Left ventricle myocardium inferior (tissue), 1 donor: ENCODE results near the gene ABCG1. TPM values are rescaled to one million over a fixed set of nuclear protein-coding genes. Genes with fewer than 3 reads are reported as not detected.

Source experiments
- DNase-seq: peaks from one replicate; pipeline ENCODE4 v3.0.0-alpha.2; 2020
- H3K27ac ChIP-seq: fragments of 200-600 bp; replicated peaks from 2 replicates; pipeline ENCODE4 v1.8.0; 2021
- H3K27me3 ChIP-seq: fragments of 200-600 bp; 2 replicates; pipeline ENCODE4 v1.8.0; 2021; ENCODE audit warnings: low read depth
- H3K36me3 ChIP-seq: fragments of 200-600 bp; 2 replicates; pipeline ENCODE4 v1.8.0; 2021
- H3K4me1 ChIP-seq: fragments of 200-600 bp; 2 replicates; pipeline ENCODE4 v1.8.0; 2021
- H3K4me3 ChIP-seq: fragments of 200-600 bp; 2 replicates; pipeline ENCODE4 v1.8.0; 2021; ENCODE audit warnings: mild to moderate bottlenecking, moderate library complexity
- H3K9me3 ChIP-seq: fragments of 200-600 bp; replicated peaks from 2 replicates; pipeline ENCODE4 v1.8.0; 2021
- intact Hi-C: fragments of 100-400 bp; cut with micrococcal nuclease; formaldehyde crosslinking; loops from one replicate; pipeline ENCODE4 v1.11.0; 2022
- total RNA-seq: library from RNA; stranded (reverse); fragmentation: NEBNext Ultra II Directional; extraction: Animal tissue kit (Norgen Biotek cat#: 25700); gene quantifications from one replicate; pipeline ENCODE4 v1.2.1, GENCODE V29; 2021
- TF ChIP-seq, protein P1 (sequence below): fragments of 200-600 bp; IDR thresholded peaks from 2 replicates; pipeline ENCODE4 v1.8.0; 2021; ENCODE audit warnings: antibody characterized with exemption, mild to moderate bottlenecking, borderline replicate concordance
- donor health status: DM: no; HTN: yes; CAD: no; lungs with severe emphysema.

Gene ABCG1
- total RNA-seq, 1 donor from 2014 or later = 8.7 TPM

DNA sequence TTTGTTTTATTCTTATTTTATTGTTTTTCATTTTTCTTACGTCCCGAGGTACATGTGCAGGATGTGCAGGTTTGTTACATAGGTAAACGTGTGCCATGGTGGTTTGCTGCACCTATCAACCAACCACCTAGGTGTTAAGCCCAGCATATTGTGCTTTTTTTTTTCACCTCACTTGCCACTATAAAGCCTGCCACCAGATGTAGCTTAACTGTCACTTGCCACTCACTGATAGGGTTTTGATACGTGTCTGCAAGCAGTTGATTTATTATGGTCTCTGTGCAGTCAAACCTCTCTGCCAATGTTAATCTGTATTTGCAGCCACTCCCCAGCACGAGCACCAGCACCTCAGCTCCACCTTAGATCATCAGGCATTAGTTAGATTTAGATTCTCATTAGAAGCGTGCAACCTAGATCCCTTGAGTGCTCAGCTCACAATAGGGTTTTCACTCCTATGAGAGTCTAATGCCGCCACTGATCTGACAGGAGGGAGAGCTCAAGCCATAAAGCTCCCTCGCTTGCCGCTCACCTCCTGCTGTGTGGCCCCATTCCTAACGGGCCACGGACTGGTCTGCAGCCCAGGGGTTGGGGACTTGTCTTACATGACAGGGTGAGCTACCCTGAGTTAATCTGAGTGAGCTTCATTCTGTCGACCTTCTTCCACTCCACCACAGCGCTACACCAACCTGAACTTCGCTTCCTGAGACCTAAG, 17.9 kb upstream of the ABCG1 start:
- Histone ChIP-seq H3K36me3 (no peaks in the 10 kb centered on the region), H3K9me3 (peaks cover 13% of the 10 kb centered on the region), H3K4me3 (no peak overlapping the region), H3K27ac (no peak overlapping the region), H3K27me3 (no peaks in the 10 kb centered on the region), H3K4me1 (peaks cover 9% of the 10 kb centered on the region)
- intact Hi-C loops = no loop called here
- TF ChIP-seq, protein P1, sequence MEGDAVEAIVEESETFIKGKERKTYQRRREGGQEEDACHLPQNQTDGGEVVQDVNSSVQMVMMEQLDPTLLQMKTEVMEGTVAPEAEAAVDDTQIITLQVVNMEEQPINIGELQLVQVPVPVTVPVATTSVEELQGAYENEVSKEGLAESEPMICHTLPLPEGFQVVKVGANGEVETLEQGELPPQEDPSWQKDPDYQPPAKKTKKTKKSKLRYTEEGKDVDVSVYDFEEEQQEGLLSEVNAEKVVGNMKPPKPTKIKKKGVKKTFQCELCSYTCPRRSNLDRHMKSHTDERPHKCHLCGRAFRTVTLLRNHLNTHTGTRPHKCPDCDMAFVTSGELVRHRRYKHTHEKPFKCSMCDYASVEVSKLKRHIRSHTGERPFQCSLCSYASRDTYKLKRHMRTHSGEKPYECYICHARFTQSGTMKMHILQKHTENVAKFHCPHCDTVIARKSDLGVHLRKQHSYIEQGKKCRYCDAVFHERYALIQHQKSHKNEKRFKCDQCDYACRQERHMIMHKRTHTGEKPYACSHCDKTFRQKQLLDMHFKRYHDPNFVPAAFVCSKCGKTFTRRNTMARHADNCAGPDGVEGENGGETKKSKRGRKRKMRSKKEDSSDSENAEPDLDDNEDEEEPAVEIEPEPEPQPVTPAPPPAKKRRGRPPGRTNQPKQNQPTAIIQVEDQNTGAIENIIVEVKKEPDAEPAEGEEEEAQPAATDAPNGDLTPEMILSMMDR = no peak
- no peak for DNase-seq

DNA sequence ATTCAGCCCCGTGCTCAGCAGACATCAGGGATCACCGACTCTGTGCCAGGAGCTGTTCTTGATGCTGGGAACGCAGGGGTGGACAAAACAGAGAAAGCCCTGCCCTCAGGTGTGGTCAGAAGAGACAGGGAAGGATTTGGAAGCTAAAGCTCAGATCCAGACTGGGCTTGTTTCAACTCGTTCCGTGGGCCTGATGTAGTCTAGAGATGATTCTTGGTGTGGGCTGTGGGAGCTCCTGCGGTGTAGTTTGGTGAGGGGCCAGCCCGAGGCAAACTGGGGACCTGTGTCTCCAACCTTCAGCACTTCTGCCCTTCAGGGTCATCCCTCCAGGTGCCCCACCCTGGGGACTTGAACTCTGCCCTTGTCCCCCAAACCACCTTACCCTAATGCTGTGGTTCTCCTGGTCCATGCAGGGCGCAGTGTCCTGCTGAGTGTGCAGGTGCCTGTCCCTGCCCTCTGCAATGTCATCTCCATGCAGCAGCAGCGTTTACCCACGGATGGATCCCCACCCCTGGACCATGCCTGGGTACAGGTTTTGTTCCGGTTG, 17.3 kb upstream of the ABCG1 start:
- TF ChIP-seq, protein P1 = no peak
- Histone ChIP-seq H3K27me3 (no peaks in the 10 kb centered on the region), H3K4me3 (no peak overlapping the region), H3K27ac (no peak overlapping the region), H3K9me3 (peaks cover 13% of the 10 kb centered on the region), H3K4me1 (peaks cover 9% of the 10 kb centered on the region), H3K36me3 (no peaks in the 10 kb centered on the region)
- DNase-seq = no peak
- intact Hi-C loops = no loop called here

DNA sequence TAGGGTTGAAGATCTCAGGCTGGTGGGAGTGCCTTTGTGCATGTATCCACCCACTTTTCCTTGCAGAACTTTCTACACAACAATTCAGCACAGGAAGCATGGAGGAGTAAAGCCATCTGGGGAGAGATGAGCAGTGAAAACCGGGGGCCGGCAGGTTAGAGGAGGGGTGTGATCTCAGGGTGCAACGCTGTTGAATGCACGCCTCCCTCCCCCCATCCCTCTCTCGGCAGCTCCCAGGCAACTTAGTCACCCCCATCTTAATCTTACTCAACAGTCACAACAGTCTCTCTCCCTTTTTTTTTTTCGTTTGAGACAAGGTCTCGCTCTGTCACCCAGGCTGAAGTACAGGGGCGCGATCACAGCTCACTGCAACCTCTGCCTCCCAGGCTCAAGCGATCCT, 16.6 kb upstream of the ABCG1 start:
- Histone ChIP-seq H3K27me3 (no peaks in the 10 kb centered on the region), H3K27ac (no peak overlapping the region), H3K9me3 (peaks cover 13% of the 10 kb centered on the region), H3K4me3 (no peak overlapping the region), H3K36me3 (no peaks in the 10 kb centered on the region), H3K4me1 (peaks cover 9% of the 10 kb centered on the region)
- DNase-seq = no peak
- intact Hi-C loops = no loop called here
- TF ChIP-seq, protein P1 = no peak

DNA sequence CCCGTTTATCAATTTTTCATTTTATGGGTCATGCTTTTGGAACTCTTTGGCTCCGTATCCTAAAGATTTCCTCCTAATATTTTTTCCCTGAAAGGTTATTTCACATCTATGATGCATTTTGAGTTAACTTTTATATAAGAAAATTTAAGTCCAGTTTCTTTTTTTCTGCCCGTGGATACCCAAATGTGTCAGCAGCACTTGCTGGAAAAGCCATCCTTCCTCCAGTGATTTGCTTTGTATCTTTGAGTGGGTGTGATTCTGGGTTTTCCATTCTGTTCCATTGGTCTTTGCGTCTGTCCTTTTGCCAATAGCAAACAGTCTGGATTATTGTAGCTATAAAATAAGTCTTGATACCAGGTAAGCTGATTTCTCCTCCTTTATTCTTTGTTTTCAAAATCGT, 15.6 kb upstream of the ABCG1 start:
- Histone ChIP-seq H3K27ac (no peak overlapping the region), H3K9me3 (peaks cover 13% of the 10 kb centered on the region), H3K4me3 (no peak overlapping the region), H3K27me3 (no peaks in the 10 kb centered on the region), H3K4me1 (peaks cover 9% of the 10 kb centered on the region), H3K36me3 (no peaks in the 10 kb centered on the region)
- no peak for DNase-seq
- TF ChIP-seq, protein P1 = no peak
- intact Hi-C loops = no loop called here

DNA sequence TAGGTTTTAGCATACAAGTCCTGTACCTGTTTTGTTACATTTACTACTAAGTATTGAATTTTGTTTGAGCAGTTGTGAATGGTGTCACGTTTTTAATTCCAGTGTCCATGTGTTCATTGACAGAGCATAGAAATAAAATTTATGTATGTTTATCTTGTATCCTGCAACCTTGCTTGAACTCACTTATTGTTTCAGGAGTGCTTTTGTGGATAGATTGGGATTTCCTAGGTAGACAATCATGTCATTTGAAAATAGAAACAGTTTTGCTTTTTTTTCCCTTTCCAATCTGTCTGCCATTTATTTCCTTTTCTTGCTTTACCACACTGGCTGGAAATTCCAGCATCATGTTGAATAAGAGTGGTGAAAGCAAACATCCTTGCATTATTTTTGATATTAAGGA, 15.0 kb upstream of the ABCG1 start:
- H3K27me3 ChIP-seq = no peaks in the 10 kb centered on the region
- TF ChIP-seq, protein P1 = no peak
- H3K4me3 ChIP-seq = no peak overlapping the region
- H3K9me3 ChIP-seq = peaks cover 13% of the 10 kb centered on the region
- peaks cover 9% of the 10 kb centered on the region for H3K4me1 ChIP-seq
- no peak overlapping the region for H3K27ac ChIP-seq
- H3K36me3 ChIP-seq = no peaks in the 10 kb centered on the region
- intact Hi-C loops = no loop called here
- no peak for DNase-seq
